ENCODE data around the gene SCAMP4.

DNA sequence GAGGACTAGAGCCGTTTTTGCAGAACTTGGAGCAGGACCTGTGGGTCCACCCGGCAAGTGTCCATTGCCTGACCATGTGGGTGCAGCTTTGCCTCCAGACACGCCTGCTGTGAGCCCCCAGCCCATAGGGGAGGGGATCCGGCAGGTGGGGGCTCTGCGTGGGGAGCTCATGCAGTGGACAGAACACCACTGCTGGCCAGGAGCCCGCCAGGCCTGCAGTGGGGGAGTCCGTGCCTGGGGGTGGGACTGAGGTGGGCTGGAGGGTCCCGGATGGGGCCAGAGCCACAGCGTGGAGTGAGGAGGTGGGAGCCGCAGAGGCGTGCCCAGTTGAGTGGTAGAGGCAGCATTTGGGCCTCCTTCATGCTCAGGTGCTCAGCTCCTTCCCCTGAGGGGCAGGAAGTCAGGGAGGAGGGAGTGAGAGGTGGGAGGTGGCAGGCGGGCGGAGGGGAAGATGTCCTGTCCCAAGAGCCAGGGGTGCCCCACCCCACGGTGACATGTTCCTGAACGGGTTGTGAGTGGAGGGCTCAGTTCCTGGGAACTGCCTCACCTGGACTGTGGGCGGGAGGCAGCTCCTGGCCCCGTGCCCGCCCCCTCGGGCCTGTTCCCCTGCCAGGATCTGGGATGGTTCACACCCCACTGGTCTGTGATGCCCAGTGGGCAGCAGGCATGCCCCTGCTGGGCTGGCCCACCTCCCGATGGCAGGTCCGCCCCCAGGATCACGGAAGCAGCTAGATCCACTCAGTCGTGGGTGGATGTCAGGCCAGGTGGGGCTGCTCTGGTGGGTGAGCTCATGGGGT, 8.8 kb downstream of the SCAMP4 start:
- TF ChIP-seq POLR2A (IDR thresholded peaks at IDR 0.05): no peak
- TF ChIP-seq, protein P1, sequence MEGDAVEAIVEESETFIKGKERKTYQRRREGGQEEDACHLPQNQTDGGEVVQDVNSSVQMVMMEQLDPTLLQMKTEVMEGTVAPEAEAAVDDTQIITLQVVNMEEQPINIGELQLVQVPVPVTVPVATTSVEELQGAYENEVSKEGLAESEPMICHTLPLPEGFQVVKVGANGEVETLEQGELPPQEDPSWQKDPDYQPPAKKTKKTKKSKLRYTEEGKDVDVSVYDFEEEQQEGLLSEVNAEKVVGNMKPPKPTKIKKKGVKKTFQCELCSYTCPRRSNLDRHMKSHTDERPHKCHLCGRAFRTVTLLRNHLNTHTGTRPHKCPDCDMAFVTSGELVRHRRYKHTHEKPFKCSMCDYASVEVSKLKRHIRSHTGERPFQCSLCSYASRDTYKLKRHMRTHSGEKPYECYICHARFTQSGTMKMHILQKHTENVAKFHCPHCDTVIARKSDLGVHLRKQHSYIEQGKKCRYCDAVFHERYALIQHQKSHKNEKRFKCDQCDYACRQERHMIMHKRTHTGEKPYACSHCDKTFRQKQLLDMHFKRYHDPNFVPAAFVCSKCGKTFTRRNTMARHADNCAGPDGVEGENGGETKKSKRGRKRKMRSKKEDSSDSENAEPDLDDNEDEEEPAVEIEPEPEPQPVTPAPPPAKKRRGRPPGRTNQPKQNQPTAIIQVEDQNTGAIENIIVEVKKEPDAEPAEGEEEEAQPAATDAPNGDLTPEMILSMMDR (IDR thresholded peaks at IDR 0.05): no peak

Measured in adrenal gland (tissue), 5 donors.